HK-2 (cell line): ENCODE results near the gene SPDYC.
"Not testable (repeated sequence)": the region's sequence is repeated elsewhere in the genome, so short reads cannot be mapped to it uniquely, and the experiment has no call there.

Source experiments
- DNase-seq: peaks from one replicate; pipeline ENCODE4 v3.0.0-alpha.2; 2018; ENCODE audit not compliant: unreplicated experiment

Gene SPDYC

GRCh38 chr11:65167656-65168055, 2.4 kb upstream of the SPDYC start:
- DNase-seq = no peak

- no peak for DNase-seq
These were observed 830 bp upstream of the SPDYC start for GRCh38 chr11:65169164-65169641.

- no peak for DNase-seq
These were observed 2.6 kb downstream of the SPDYC start for GRCh38 chr11:65172600-65172999.

- DNase-seq = not testable (repeated sequence)
These were observed 4.6 kb downstream of the SPDYC start for GRCh38 chr11:65174571-65175010.

GRCh38 chr11:65180877-65181568, 11.0 kb downstream of the SPDYC start:
- peak; percentile 54 for DNase-seq

- DNase-seq = peak; percentile 81
These were observed 11.7 kb downstream of the SPDYC start, which contains the start of gene CAPN1 for GRCh38 chr11:65181569-65182257. CAPN1 (plus strand) TSS chr11:65181928; CDS start chr11:65182702, 774 bp downstream.

- DNase-seq = peak; percentile 38
These were observed 12.5 kb downstream of the SPDYC start for GRCh38 chr11:65182258-65183170.

GRCh38 chr11:65183201-65183891, 13.3 kb downstream of the SPDYC start:
- no peak for DNase-seq

- DNase-seq = no peak
These were observed 14.1 kb downstream of the SPDYC start for GRCh38 chr11:65184146-65184545.

GRCh38 chr11:65185171-65185570, 15.1 kb downstream of the SPDYC start:
- DNase-seq = no peak

GRCh38 chr11:65185869-65186341, 15.9 kb downstream of the SPDYC start:
- no peak for DNase-seq

- no peak for DNase-seq
These were observed 16.7 kb downstream of the SPDYC start for GRCh38 chr11:65186701-65187100.

- no peak for DNase-seq
These were observed 17.2 kb downstream of the SPDYC start for GRCh38 chr11:65187146-65187675.

- DNase-seq = no peak
These were observed 18.0 kb downstream of the SPDYC start for GRCh38 chr11:65187971-65188461.

GRCh38 chr11:65188486-65188885, 18.5 kb downstream of the SPDYC start:
- DNase-seq = no peak

- DNase-seq = no peak
These were observed 19.2 kb downstream of the SPDYC start for GRCh38 chr11:65189191-65189590.

GRCh38 chr11:65194564-65194963, 24.5 kb downstream of the SPDYC start:
- no peak for DNase-seq

- DNase-seq = no peak
These were observed 34.1 kb downstream of the SPDYC start for GRCh38 chr11:65204143-65204542.

GRCh38 chr11:65204646-65205601, 34.9 kb downstream of the SPDYC start:
- DNase-seq = peak; percentile 39

- no peak for DNase-seq
These were observed 35.6 kb downstream of the SPDYC start for GRCh38 chr11:65205602-65205967.
